Uterus (tissue), 2 donors: Measurements from ENCODE around the gene PLA2G4B.

ENCODE experiments used
- POLR2A ChIP-seq, 2 donors: fragments of 450-650 bp; IDR thresholded peaks; one replicate each; pipeline ENCODE4 v1.6.1; 2016; ENCODE audit warnings: antibody characterized with exemption in 2 of 2, mild to moderate bottlenecking in 1 of 2, moderate library complexity in 1 of 2
- TF ChIP-seq, protein P1 (sequence below), 4 experiments: fragments of 200-600 bp in 2 of 4; fragments of 450-650 bp in 2 of 4; sonication (generic) in 2 of 4; IDR thresholded peaks; one replicate each; pipeline ENCODE4 v1.5.1; 2016 to 2019; ENCODE audit warnings: antibody characterized with exemption in 4 of 4, mild to moderate bottlenecking in 2 of 4, moderate library complexity in 1 of 4

DNA sequence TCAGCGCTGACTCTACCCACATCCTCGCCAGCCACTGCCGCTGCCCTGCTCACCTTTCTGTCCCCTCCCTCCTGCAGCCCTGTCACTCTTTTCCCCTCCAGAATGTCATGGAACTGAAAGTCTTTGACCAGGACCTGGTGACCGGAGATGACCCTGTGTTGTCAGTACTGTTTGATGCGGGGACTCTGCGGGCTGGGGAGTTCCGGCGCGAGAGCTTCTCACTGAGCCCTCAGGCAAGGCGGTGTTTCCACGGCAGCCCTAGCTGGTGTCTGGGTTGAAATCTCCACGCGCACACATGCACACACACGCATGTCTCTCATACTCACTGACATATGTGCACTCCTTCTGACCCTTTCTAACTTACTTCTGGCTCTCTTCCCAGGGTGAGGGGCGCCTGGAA lies 2.0 kb downstream of the PLA2G4B start:
- TF ChIP-seq, protein P1, sequence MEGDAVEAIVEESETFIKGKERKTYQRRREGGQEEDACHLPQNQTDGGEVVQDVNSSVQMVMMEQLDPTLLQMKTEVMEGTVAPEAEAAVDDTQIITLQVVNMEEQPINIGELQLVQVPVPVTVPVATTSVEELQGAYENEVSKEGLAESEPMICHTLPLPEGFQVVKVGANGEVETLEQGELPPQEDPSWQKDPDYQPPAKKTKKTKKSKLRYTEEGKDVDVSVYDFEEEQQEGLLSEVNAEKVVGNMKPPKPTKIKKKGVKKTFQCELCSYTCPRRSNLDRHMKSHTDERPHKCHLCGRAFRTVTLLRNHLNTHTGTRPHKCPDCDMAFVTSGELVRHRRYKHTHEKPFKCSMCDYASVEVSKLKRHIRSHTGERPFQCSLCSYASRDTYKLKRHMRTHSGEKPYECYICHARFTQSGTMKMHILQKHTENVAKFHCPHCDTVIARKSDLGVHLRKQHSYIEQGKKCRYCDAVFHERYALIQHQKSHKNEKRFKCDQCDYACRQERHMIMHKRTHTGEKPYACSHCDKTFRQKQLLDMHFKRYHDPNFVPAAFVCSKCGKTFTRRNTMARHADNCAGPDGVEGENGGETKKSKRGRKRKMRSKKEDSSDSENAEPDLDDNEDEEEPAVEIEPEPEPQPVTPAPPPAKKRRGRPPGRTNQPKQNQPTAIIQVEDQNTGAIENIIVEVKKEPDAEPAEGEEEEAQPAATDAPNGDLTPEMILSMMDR (IDR thresholded peaks at IDR 0.05): no peak
- no peak for TF ChIP-seq POLR2A (IDR thresholded peaks at IDR 0.05)
